GM12878 (cell line): ENCODE data around the gene UBE2QL1. TPM values are rescaled to one million over a fixed set of nuclear protein-coding genes. Genes with fewer than 3 reads are reported as not detected.

Source experiments
- ZNF384 ChIP-seq: IDR thresholded peaks from 2 replicates; pipeline ENCODE4 v1.6.1; 2012; ENCODE audit warnings: low read depth, mild to moderate bottlenecking, low read length, improper control_type of control experiment, borderline replicate concordance
- polyA plus RNA-seq, 11 experiments: library from polyadenylated mRNA; depleted of rRNA in 4 of 11; unstranded in 6 of 11; stranded (reverse) in 5 of 11; fragments of >200 nt; fragmentation: Nextera tagmentation in 4 of 11; fragmentation: Illumina TruSeq in 1 of 11; extraction: Ambion mirVana in 4 of 11; extraction: Trizol in 1 of 11; gene quantifications; 1 replicate in 1 of 11; 2 replicates in 10 of 11; pipeline versions ENCODE4 v1.2.1 to v1.2.3, GENCODE V29; 2011 to 2016; ENCODE audit warnings: inconsistent platforms in 2 of 11, missing spikeins in 2 of 11, low read depth in 1 of 11
- total RNA-seq, 4 experiments: library from RNA; depleted of rRNA in 3 of 4; stranded (reverse); fragments of >200 nt in 3 of 4; fragmentation: Illumina TruSeq in 1 of 4; extraction: Trizol in 1 of 4; gene quantifications; 2 replicates each; pipeline versions ENCODE4 v1.2.1 to v1.2.3, GENCODE V29; 2013 to 2021
- TF ChIP-seq, protein P1 (sequence below): IDR thresholded peaks from 2 replicates; pipeline ENCODE4 v1.6.1; 2011; ENCODE audit warnings: low read depth, mild to moderate bottlenecking, low read length, moderate library complexity, borderline replicate concordance; ENCODE audit errors: extremely low read depth
- TF ChIP-seq, protein P2 (sequence below): IDR thresholded peaks from 2 replicates; pipeline ENCODE4 v1.6.1; 2012; ENCODE audit warnings: low read depth, low read length, improper control_type of control experiment
- TF ChIP-seq, protein P3 (sequence below): fragments of 450-650 bp; IDR thresholded peaks from 2 replicates; pipeline ENCODE4 v1.6.1; 2017; ENCODE audit warnings: mild to moderate bottlenecking
- TF ChIP-seq, protein P4 (sequence below): IDR thresholded peaks from 2 replicates; pipeline ENCODE4 v1.6.1; 2011; ENCODE audit warnings: mild to moderate bottlenecking, low read depth, low read length, moderate library complexity; ENCODE audit not compliant: insufficient replicate concordance
- TF ChIP-seq, protein P5 (sequence below): fragments of 450-650 bp; IDR thresholded peaks from 2 replicates; pipeline ENCODE4 v1.6.1; 2017; ENCODE audit warnings: mild to moderate bottlenecking, moderate library complexity

UBE2QL1 gene
- total and polyA plus RNA-seq, 10 of the 15 experiments (the other 5 are each of a cell fraction or from before 2014, with no cell fraction given) = 0.03 to 0.62 (median 0.04) TPM; not detected in 6

DNA sequence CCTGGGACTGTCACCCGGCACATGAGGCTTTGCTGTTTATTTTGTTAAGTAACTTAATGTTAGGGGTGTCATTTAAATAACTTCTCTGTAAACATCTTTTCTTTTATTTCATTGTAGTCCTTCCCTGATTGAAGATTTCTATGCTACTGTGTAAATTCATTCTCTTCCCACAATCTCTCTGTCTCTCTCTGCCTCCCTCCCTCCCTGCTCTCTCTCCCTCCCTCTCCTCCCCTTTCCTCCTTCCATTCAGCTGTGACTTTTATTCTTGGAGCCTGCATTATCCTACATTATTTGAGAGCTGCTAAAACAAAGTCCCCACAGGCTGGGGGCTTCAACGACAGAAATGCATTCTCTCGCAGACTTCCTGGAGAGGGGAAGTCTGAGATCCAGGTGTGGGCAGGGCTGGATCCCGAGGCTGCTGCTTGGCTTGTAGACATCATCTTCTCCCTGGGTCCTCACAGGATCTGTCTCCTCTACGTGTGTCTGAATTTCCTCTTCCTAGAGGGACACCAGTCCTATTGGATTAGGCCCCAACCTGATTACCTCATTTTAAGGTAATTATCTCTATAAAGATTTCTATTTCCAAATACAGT is 18.4 kb downstream of the UBE2QL1 start (continued):
- TF ChIP-seq, protein P1, sequence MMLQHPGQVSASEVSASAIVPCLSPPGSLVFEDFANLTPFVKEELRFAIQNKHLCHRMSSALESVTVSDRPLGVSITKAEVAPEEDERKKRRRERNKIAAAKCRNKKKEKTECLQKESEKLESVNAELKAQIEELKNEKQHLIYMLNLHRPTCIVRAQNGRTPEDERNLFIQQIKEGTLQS = no peak
- TF ChIP-seq, protein P2, sequence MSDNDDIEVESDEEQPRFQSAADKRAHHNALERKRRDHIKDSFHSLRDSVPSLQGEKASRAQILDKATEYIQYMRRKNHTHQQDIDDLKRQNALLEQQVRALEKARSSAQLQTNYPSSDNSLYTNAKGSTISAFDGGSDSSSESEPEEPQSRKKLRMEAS = no peak
- no peak for TF ChIP-seq ZNF384
- TF ChIP-seq, protein P3, sequence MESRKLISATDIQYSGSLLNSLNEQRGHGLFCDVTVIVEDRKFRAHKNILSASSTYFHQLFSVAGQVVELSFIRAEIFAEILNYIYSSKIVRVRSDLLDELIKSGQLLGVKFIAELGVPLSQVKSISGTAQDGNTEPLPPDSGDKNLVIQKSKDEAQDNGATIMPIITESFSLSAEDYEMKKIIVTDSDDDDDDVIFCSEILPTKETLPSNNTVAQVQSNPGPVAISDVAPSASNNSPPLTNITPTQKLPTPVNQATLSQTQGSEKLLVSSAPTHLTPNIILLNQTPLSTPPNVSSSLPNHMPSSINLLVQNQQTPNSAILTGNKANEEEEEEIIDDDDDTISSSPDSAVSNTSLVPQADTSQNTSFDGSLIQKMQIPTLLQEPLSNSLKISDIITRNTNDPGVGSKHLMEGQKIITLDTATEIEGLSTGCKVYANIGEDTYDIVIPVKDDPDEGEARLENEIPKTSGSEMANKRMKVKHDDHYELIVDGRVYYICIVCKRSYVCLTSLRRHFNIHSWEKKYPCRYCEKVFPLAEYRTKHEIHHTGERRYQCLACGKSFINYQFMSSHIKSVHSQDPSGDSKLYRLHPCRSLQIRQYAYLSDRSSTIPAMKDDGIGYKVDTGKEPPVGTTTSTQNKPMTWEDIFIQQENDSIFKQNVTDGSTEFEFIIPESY = no peak
- TF ChIP-seq, protein P4, sequence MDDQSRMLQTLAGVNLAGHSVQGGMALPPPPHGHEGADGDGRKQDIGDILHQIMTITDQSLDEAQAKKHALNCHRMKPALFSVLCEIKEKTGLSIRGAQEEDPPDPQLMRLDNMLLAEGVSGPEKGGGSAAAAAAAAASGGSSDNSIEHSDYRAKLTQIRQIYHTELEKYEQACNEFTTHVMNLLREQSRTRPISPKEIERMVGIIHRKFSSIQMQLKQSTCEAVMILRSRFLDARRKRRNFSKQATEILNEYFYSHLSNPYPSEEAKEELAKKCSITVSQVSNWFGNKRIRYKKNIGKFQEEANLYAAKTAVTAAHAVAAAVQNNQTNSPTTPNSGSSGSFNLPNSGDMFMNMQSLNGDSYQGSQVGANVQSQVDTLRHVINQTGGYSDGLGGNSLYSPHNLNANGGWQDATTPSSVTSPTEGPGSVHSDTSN = no peak
- TF ChIP-seq, protein P5, sequence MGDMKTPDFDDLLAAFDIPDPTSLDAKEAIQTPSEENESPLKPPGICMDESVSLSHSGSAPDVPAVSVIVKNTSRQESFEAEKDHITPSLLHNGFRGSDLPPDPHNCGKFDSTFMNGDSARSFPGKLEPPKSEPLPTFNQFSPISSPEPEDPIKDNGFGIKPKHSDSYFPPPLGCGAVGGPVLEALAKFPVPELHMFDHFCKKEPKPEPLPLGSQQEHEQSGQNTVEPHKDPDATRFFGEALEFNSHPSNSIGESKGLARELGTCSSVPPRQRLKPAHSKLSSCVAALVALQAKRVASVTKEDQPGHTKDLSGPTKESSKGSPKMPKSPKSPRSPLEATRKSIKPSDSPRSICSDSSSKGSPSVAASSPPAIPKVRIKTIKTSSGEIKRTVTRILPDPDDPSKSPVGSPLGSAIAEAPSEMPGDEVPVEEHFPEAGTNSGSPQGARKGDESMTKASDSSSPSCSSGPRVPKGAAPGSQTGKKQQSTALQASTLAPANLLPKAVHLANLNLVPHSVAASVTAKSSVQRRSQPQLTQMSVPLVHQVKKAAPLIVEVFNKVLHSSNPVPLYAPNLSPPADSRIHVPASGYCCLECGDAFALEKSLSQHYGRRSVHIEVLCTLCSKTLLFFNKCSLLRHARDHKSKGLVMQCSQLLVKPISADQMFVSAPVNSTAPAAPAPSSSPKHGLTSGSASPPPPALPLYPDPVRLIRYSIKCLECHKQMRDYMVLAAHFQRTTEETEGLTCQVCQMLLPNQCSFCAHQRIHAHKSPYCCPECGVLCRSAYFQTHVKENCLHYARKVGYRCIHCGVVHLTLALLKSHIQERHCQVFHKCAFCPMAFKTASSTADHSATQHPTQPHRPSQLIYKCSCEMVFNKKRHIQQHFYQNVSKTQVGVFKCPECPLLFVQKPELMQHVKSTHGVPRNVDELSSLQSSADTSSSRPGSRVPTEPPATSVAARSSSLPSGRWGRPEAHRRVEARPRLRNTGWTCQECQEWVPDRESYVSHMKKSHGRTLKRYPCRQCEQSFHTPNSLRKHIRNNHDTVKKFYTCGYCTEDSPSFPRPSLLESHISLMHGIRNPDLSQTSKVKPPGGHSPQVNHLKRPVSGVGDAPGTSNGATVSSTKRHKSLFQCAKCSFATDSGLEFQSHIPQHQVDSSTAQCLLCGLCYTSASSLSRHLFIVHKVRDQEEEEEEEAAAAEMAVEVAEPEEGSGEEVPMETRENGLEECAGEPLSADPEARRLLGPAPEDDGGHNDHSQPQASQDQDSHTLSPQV = no peak
